Stimulated activated CD8-positive, alpha-beta memory T cell treated with anti-CD3 and anti-CD28 coated beads, Interleukin-15, amount 100 ng/mL, for 24 hours (primary cell): ENCODE results near the gene HES5.

Experiments used
- DNase-seq: peaks from one replicate; pipeline ENCODE4 v3.0.0-alpha.2; 2020; ENCODE audit warnings: low read depth

Gene HES5

GRCh38 chr1:2530513-2531361 is 674 bp upstream of the HES5 start:
- DNase-seq: no peak

- DNase-seq: no peak
These were observed 888 bp downstream of the HES5 start for GRCh38 chr1:2528966-2529783.

GRCh38 chr1:2528611-2528965 is 1.5 kb downstream of the HES5 start:
- no peak for DNase-seq

- no peak for DNase-seq
These were observed 2.0 kb downstream of the HES5 start for GRCh38 chr1:2528016-2528415.

- DNase-seq: no peak
These were observed 2.6 kb downstream of the HES5 start for GRCh38 chr1:2527556-2527860.

GRCh38 chr1:2526824-2527555 is 3.1 kb downstream of the HES5 start:
- no peak for DNase-seq

- peak; percentile 66 for DNase-seq
These were observed 3.9 kb downstream of the HES5 start, which contains the start of gene PANK4 for GRCh38 chr1:2525920-2526823. Gene PANK4, minus strand, starts transcription at chr1:2526596. Its CDS starts 9 bp downstream, at chr1:2526587.

- no peak for DNase-seq
These were observed 4.5 kb downstream of the HES5 start for GRCh38 chr1:2525572-2525919.

- no peak for DNase-seq
These were observed 6.0 kb downstream of the HES5 start for GRCh38 chr1:2523891-2524609.

GRCh38 chr1:2523191-2523890 is 6.7 kb downstream of the HES5 start:
- no peak for DNase-seq

- DNase-seq: no peak
These were observed 7.8 kb downstream of the HES5 start for GRCh38 chr1:2522230-2522629.

- DNase-seq: no peak
These were observed 9.3 kb downstream of the HES5 start for GRCh38 chr1:2520806-2521205.

GRCh38 chr1:2520206-2520605 is 9.9 kb downstream of the HES5 start:
- DNase-seq: no peak

GRCh38 chr1:2519729-2520128 is 10.3 kb downstream of the HES5 start:
- DNase-seq: no peak

GRCh38 chr1:2519029-2519685 is 10.9 kb downstream of the HES5 start:
- DNase-seq: no peak

- no peak for DNase-seq
These were observed 11.5 kb downstream of the HES5 start for GRCh38 chr1:2518528-2518927.

- DNase-seq: no peak
These were observed 12.1 kb downstream of the HES5 start for GRCh38 chr1:2517966-2518365.

GRCh38 chr1:2516946-2517345 is 13.1 kb downstream of the HES5 start:
- DNase-seq: no peak

- DNase-seq: no peak
These were observed 13.9 kb downstream of the HES5 start for GRCh38 chr1:2516124-2516523.

GRCh38 chr1:2515763-2516080 is 14.3 kb downstream of the HES5 start:
- DNase-seq: no peak
